HCT116 (cell line): ENCODE results near the gene WHRN. TPM values are rescaled to one million over a fixed set of nuclear protein-coding genes. Genes with fewer than 3 reads are reported as not detected.

Source experiments
- ATAC-seq: fragments of 200-7000 bp; cut with Tn5 transposase; 2 replicates; pipeline ENCODE4 v1.9.1; 2020; ENCODE audit warnings: mild to moderate bottlenecking, moderate library complexity
- BruUV-seq: library from RNA; stranded (reverse); fragments of 400-500 nt; replicated peaks from 2 replicates; lab custom pipeline; 2021; lab: Mats Ljungman, UMichigan
- CTCF ChIA-PET: fragments of 300-600 bp; sonication (Branson Sonifier 250); formaldehyde crosslinking; loops from one replicate; lab custom pipeline; 2021; ENCODE audit warnings: antibody characterized with exemption; lab: Charles Lee
- POLR2A ChIA-PET: fragments of 300-600, 350-600 bp; sonication (Branson Sonifier 250); formaldehyde crosslinking; loops from one replicate; lab custom pipeline; 2021; ENCODE audit warnings: antibody characterized with exemption; lab: Charles Lee
- RAD21 ChIA-PET, 2 experiments: fragments of 300-600 bp; sonication (Branson Sonifier 250); formaldehyde crosslinking; loops; one replicate each; lab custom pipeline; 2023; ENCODE audit warnings: low total read pairs in 2 of 2; ENCODE audit not compliant: uncharacterized antibody in 2 of 2, unreplicated experiment in 2 of 2, low non-redundant PET in 1 of 2; lab: Charles Lee
- DNase-seq: peaks from one replicate; pipeline ENCODE4 v3.0.0-alpha.2; 2010; ENCODE audit warnings: low read depth, low spot score
- H2AFZ ChIP-seq: fragments of 200-600 bp; shearing (Covaris generic), sonication (generic); 2 replicates; pipeline ENCODE4 v1.6.1; 2017; ENCODE audit warnings: low read depth, mixed run types, mixed read lengths, antibody characterized with exemption, low read length; ENCODE audit not compliant: poor library complexity, severe bottlenecking
- H3K27ac ChIP-seq: 2 replicates; pipeline ENCODE4 v1.5.1; 2012; ENCODE audit warnings: low read depth, low read length
- H3K27me3 ChIP-seq: fragments of 200-600 bp; sonication (generic); 2 replicates; pipeline ENCODE4 v1.6.1; 2016; ENCODE audit warnings: mixed run types, low read length, mixed read lengths; ENCODE audit not compliant: insufficient read depth
- H3K36me3 ChIP-seq, 2 experiments: fragments of 200-500 bp in 1 of 2; fragments of 200-600 bp in 1 of 2; sonication (Bioruptor generic) in 1 of 2; sonication (generic) in 1 of 2; 2 replicates each; pipeline versions ENCODE4 v1.5.1 to v1.6.1; 2014 to 2016; ENCODE audit warnings: low read length in 2 of 2, inconsistent platforms in 1 of 2, mixed read lengths in 1 of 2, mixed run types in 1 of 2; ENCODE audit not compliant: insufficient read depth in 2 of 2, control insufficient read depth in 1 of 2
- H3K4me1 ChIP-seq, 2 experiments: fragments of 200-600 bp in 1 of 2; sonication (generic) in 1 of 2; 2 replicates each; pipeline versions ENCODE4 v1.5.1 to v1.6.1; 2012 to 2017; ENCODE audit warnings: low read length in 2 of 2, inconsistent platforms in 1 of 2, mild to moderate bottlenecking in 1 of 2, mixed read lengths in 1 of 2, mixed run types in 1 of 2, moderate library complexity in 1 of 2; ENCODE audit not compliant: insufficient read depth in 2 of 2, control insufficient read depth in 1 of 2
- H3K4me2 ChIP-seq: fragments of 200-600 bp; sonication (generic); 2 replicates; pipeline ENCODE4 v1.6.1; 2017; ENCODE audit warnings: mixed run types, low read length, mixed read lengths
- H3K4me3 ChIP-seq, 2 experiments: fragments of 200-600 bp in 1 of 2; sonication (generic) in 1 of 2; replicated peaks in 1 of 2; 2 replicates each; pipeline ENCODE4 v1.5.1; 2011 to 2016; ENCODE audit warnings: low read length in 2 of 2, control low read depth in 1 of 2, low read depth in 1 of 2, mild to moderate bottlenecking in 1 of 2, mixed read lengths in 1 of 2, mixed run types in 1 of 2
- H3K79me2 ChIP-seq: fragments of 200-600 bp; sonication (generic); 2 replicates; pipeline ENCODE4 v1.6.1; 2017; ENCODE audit warnings: mild to moderate bottlenecking, mixed run types, low read length, moderate library complexity, mixed read lengths; ENCODE audit not compliant: insufficient read depth
- H3K9ac ChIP-seq: fragments of 200-600 bp; sonication (generic); 2 replicates; pipeline ENCODE4 v1.6.1; 2016; ENCODE audit warnings: low read length, mixed read lengths
- H3K9me2 ChIP-seq: fragments of 200-600 bp; sonication (generic), shearing (Covaris generic); 2 replicates; pipeline ENCODE4 v1.6.1; 2017; ENCODE audit warnings: mixed run types, mild to moderate bottlenecking, moderate library complexity; ENCODE audit not compliant: insufficient read depth
- H3K9me3 ChIP-seq, 2 experiments: fragments of 200-500 bp in 1 of 2; fragments of 200-600 bp in 1 of 2; sonication (Bioruptor generic) in 1 of 2; sonication (generic) in 1 of 2; 2 replicates each; pipeline ENCODE4 v1.6.1; 2014 to 2017; ENCODE audit warnings: low read length in 2 of 2, mixed read lengths in 2 of 2, inconsistent platforms in 1 of 2, low read depth in 1 of 2, mild to moderate bottlenecking in 1 of 2, mixed run types in 1 of 2, moderate library complexity in 1 of 2; ENCODE audit not compliant: control insufficient read depth in 1 of 2, insufficient read depth in 1 of 2
- H4K20me1 ChIP-seq: fragments of 200-600 bp; sonication (generic), shearing (Covaris generic); 2 replicates; pipeline ENCODE4 v1.6.1; 2017; ENCODE audit warnings: mixed run types, mild to moderate bottlenecking, moderate library complexity; ENCODE audit not compliant: insufficient read depth
- ATF3 ChIP-seq: IDR thresholded peaks from 2 replicates; pipeline ENCODE4 v1.6.1; 2012
- EZH2 ChIP-seq: fragments of 200-600 bp; sonication (generic); IDR thresholded peaks from 2 replicates; pipeline ENCODE4 v1.6.1; 2017; ENCODE audit warnings: antibody characterized with exemption, mixed run types
- POLR2AphosphoS5 ChIP-seq: IDR thresholded peaks from 2 replicates; pipeline ENCODE4 v1.6.1; 2011; ENCODE audit warnings: mild to moderate bottlenecking, low read depth, low read length, moderate library complexity
- SIN3A ChIP-seq: IDR thresholded peaks from 2 replicates; pipeline ENCODE4 v1.6.1; 2012; ENCODE audit warnings: low read depth
- ZNF274 ChIP-seq: fragments of 200-500 bp; sonication (Bioruptor generic); IDR thresholded peaks from 2 replicates; pipeline ENCODE4 v1.6.1; 2014; ENCODE audit warnings: mild to moderate bottlenecking, low read depth, low read length, inconsistent platforms
- intact Hi-C: fragments of 100-400 bp; cut with micrococcal nuclease; formaldehyde crosslinking; loops from 2 replicates; pipeline ENCODE4 v1.10.0; 2022
- total RNA-seq: library from RNA; stranded (reverse); gene quantifications from one replicate; pipeline ENCODE4 v1.2.1, GENCODE V29; 2021; ENCODE audit not compliant: unreplicated experiment

WHRN gene
- total RNA-seq, 1 experiment from 2014 or later = 12.8 TPM

GRCh38 chr9:114518120-114518519 is 12.8 kb upstream of the WHRN start:
- H3K79me2 ChIP-seq = no peaks in the 10 kb centered on the region
- H3K9ac ChIP-seq = no peak overlapping the region
- H3K27me3 ChIP-seq = 0 out of 2 replicates have a peak, but pooled peaks cover 5% of the 10 kb centered on the region
- no peak overlapping the region for H3K4me3 ChIP-seq
- no peaks in the 10 kb centered on the region for H3K9me3 ChIP-seq
- no peak overlapping the region for H3K27ac ChIP-seq
- no peak for TF ChIP-seq ZNF274
- ATAC-seq (no peak), DNase-seq (no peak)
- ChIA-PET POLR2A (no interaction called here), CTCF (no interaction called here), RAD21 (no interaction called here)
- intact Hi-C loops = no loop called here
- H3K4me2 ChIP-seq = no peak overlapping the region
- H3K4me1 ChIP-seq = peaks cover 0 to 6% of the 10 kb centered on the region in 2 experiments; a peak in 2 of 4 replicates
- H2AFZ ChIP-seq = no peak overlapping the region
- no peaks in the 10 kb centered on the region for H3K36me3 ChIP-seq
- no peaks in the 10 kb centered on the region for H3K9me2 ChIP-seq
- no TSS peak for BruUV-seq
- no peaks in the 10 kb centered on the region for H4K20me1 ChIP-seq

GRCh38 chr9:114516913-114517312 is 11.6 kb upstream of the WHRN start:
- intact Hi-C loops = no loop called here
- no TSS peak for BruUV-seq

More at GRCh38 chr9:114516913-114517312, 11.6 kb upstream of the WHRN start:
- DNase-seq (no peak), ATAC-seq (no peak)
- H3K9me3 ChIP-seq = no peaks in the 10 kb centered on the region
- CTCF ChIA-PET = no interaction called here
- no peaks in the 10 kb centered on the region for H3K9me2 ChIP-seq
- H3K9ac ChIP-seq = no peak overlapping the region
- no peaks in the 10 kb centered on the region for H3K27me3 ChIP-seq
- no peak overlapping the region for H2AFZ ChIP-seq
- no peak overlapping the region for H3K27ac ChIP-seq
- H3K4me3 ChIP-seq = no peak overlapping the region
- H4K20me1 ChIP-seq = no peaks in the 10 kb centered on the region
- TF ChIP-seq POLR2AphosphoS5 (no peak), EZH2 (no peak), SIN3A (no peak), ATF3 (no peak)
- H3K36me3 ChIP-seq = no peaks in the 10 kb centered on the region
- peaks cover 0 to 12% of the 10 kb centered on the region in 2 experiments; a peak in 2 of 4 replicates for H3K4me1 ChIP-seq
- no peak overlapping the region for H3K4me2 ChIP-seq
- RAD21 ChIA-PET = no interaction called here
- POLR2A ChIA-PET = no interaction called here
- H3K79me2 ChIP-seq = no peaks in the 10 kb centered on the region
